HepG2 (cell line): Measurements from ENCODE around the gene CCDC33. TPM values are rescaled to one million over a fixed set of nuclear protein-coding genes. Genes with fewer than 3 reads are reported as not detected.
A peak's percentile ranks its signal among the peaks of the same experiment; 100 is the strongest.

Experiments
- AGO1 ChIP-seq: fragments of 200-400 bp; formaldehyde crosslinking; IDR thresholded peaks from 2 replicates; pipeline ENCODE4 v1.6.1; 2017; ENCODE audit warnings: mild to moderate bottlenecking, low read depth, low read length, moderate library complexity; ENCODE audit not compliant: poor library complexity, severe bottlenecking
- EP300 ChIP-seq, 3 experiments: sonication (generic) in 1 of 3; formaldehyde crosslinking in 1 of 3; IDR thresholded peaks; 2 replicates each; pipeline versions ENCODE4 v1.5.1 to v1.6.1; 2011 to 2020; ENCODE audit warnings: low read depth in 2 of 3, low read length in 2 of 3, borderline replicate concordance in 1 of 3, improper control_type of control experiment in 1 of 3, mild to moderate bottlenecking in 1 of 3, missing genetic modification reagents in 1 of 3, moderate library complexity in 1 of 3
- GPBP1L1 ChIP-seq: sonication (generic); formaldehyde crosslinking; IDR thresholded peaks from 2 replicates; pipeline ENCODE4 v1.5.0; 2020; ENCODE audit warnings: mild to moderate bottlenecking, missing genetic modification reagents
- HBP1 ChIP-seq: IDR thresholded peaks from 2 replicates; pipeline ENCODE4 v1.6.1; 2016; ENCODE audit warnings: low read depth, control low read depth
- HINFP ChIP-seq: sonication (generic); formaldehyde crosslinking; IDR thresholded peaks from 2 replicates; pipeline ENCODE4 v1.4.0; 2020; ENCODE audit warnings: low read depth, mild to moderate bottlenecking, missing genetic modification reagents
- HIVEP1 ChIP-seq: sonication (generic); formaldehyde crosslinking; IDR thresholded peaks from 2 replicates; pipeline ENCODE4 v1.4.0; 2020; ENCODE audit warnings: mild to moderate bottlenecking, missing genetic modification reagents
- KDM5B ChIP-seq: sonication (generic); formaldehyde crosslinking; IDR thresholded peaks from 2 replicates; pipeline ENCODE4 v1.4.0; 2020; ENCODE audit warnings: missing genetic modification reagents, mild to moderate bottlenecking, borderline replicate concordance
- NR2F6 ChIP-seq, 2 experiments: IDR thresholded peaks; 2 replicates each; pipeline ENCODE4 v1.6.1; 2016; ENCODE audit warnings: antibody characterized with exemption in 1 of 2, mild to moderate bottlenecking in 1 of 2
- RBAK ChIP-seq: sonication (generic); formaldehyde crosslinking; IDR thresholded peaks from 2 replicates; pipeline ENCODE4 v1.5.1; 2020; ENCODE audit warnings: mild to moderate bottlenecking, missing genetic modification reagents
- SIX1 ChIP-seq: sonication (generic); formaldehyde crosslinking; IDR thresholded peaks from 2 replicates; pipeline ENCODE4 v1.4.0; 2020; ENCODE audit warnings: missing genetic modification reagents, borderline replicate concordance
- SIX4 ChIP-seq: sonication (generic); formaldehyde crosslinking; IDR thresholded peaks from 2 replicates; pipeline ENCODE4 v1.4.0; 2020; ENCODE audit warnings: missing genetic modification reagents
- TBX2 ChIP-seq: sonication (generic); formaldehyde crosslinking; IDR thresholded peaks from 2 replicates; pipeline ENCODE4 v1.5.0; 2020; ENCODE audit warnings: missing genetic modification reagents, mild to moderate bottlenecking, borderline replicate concordance
- ZFP91 ChIP-seq: sonication (generic); formaldehyde crosslinking; IDR thresholded peaks from 2 replicates; pipeline ENCODE4 v1.9.0; 2022; ENCODE audit warnings: missing genetic modification reagents, mild to moderate bottlenecking, borderline replicate concordance
- ZNF281 ChIP-seq: sonication (generic); formaldehyde crosslinking; IDR thresholded peaks from 2 replicates; pipeline ENCODE4 v1.4.0; 2020; ENCODE audit warnings: missing genetic modification reagents, borderline replicate concordance
- ZNF724P ChIP-seq: sonication (generic); formaldehyde crosslinking; IDR thresholded peaks from 2 replicates; pipeline ENCODE4 v1.8.0; 2022; ENCODE audit warnings: missing genetic modification reagents, borderline replicate concordance
- ZNF75D ChIP-seq: sonication (generic); formaldehyde crosslinking; IDR thresholded peaks from 2 replicates; pipeline ENCODE4 v1.8.1; 2023; ENCODE audit warnings: missing genetic modification reagents, mild to moderate bottlenecking, borderline replicate concordance
- ZNF768 ChIP-seq: sonication (generic); formaldehyde crosslinking; IDR thresholded peaks from 2 replicates; pipeline ENCODE4 v1.4.0; 2020; ENCODE audit warnings: missing genetic modification reagents
- ZNF792 ChIP-seq: IDR thresholded peaks from 2 replicates; pipeline ENCODE4 v1.6.1; 2016
- polyA plus RNA-seq, 8 experiments: library from polyadenylated mRNA; depleted of rRNA in 3 of 8; stranded (reverse) in 7 of 8; unstranded in 1 of 8; fragments of >200 nt; fragmentation: Illumina TruSeq in 4 of 8; extraction: Trizol in 4 of 8; gene quantifications; 2 replicates each; pipeline versions ENCODE4 v1.2.1 to v1.2.3, GENCODE V29; 2011 to 2016; ENCODE audit warnings: low read depth in 4 of 8, missing spikeins in 1 of 8, mixed read lengths in 1 of 8; ENCODE audit not compliant: insufficient read depth in 1 of 8
- total RNA-seq, 5 experiments: library from RNA; depleted of rRNA; stranded (reverse); fragments of >200 nt; fragmentation: Illumina TruSeq; extraction: Trizol; gene quantifications; 2 replicates each; pipeline ENCODE4 v1.2.3, GENCODE V29; 2016; ENCODE audit warnings: low read depth in 1 of 5

Gene CCDC33
- total and polyA plus RNA-seq, 2 of the 13 experiments (the other 11 are each of a cell fraction or from before 2014, with no cell fraction given), result 0.30 TPM; not detected in 1

GRCh38 chr15:74208901-74209559 is 27.1 kb upstream of the CCDC33 start (continued):
- TF ChIP-seq ZNF724P (no peak), ZNF281 (CRISPR knock-in tag) (peak; percentile 80), ZNF768 (CRISPR knock-in tag) (peak; percentile 89), GPBP1L1 (CRISPR knock-in tag) (no peak), ZNF792 (CRISPR knock-in tag) (no peak), RBAK (CRISPR knock-in tag) (no peak), EP300 (IDR thresholded peaks at IDR 0.05; ENCODE audit: low read depth in 2 of 2, low read length in 2 of 2) (peak in 1 of 2 experiments; percentile 24; a peak in 1 of 4 replicates), EP300 (CRISPR knock-in tag; IDR thresholded peaks at IDR 0.05; ENCODE audit: borderline replicate concordance) (no peak), ZFP91 (CRISPR knock-in tag) (no peak), HIVEP1 (CRISPR knock-in tag) (no peak), TBX2 (CRISPR knock-in tag) (peak; percentile 31; the same call in 1 of the 2 replicates), ZNF75D (CRISPR knock-in tag) (no peak), NR2F6 (IDR thresholded peaks at IDR 0.05) (no peak), NR2F6 (CRISPR knock-in tag; IDR thresholded peaks at IDR 0.05) (0 out of 2 replicates have a peak, but pooled peaks have one; percentile 31), HINFP (CRISPR knock-in tag) (no peak), SIX1 (0 out of 2 replicates have a peak, but pooled peaks have one; percentile 19), SIX4 (CRISPR knock-in tag) (0 out of 2 replicates have a peak, but pooled peaks have one; percentile 33), AGO1 (no peak), KDM5B (CRISPR knock-in tag) (no peak), HBP1 (CRISPR knock-in tag) (no peak)
